HG02610 (cell line): ENCODE results near the gene ALDH1A3.

Experiments
- ATAC-seq: cut with Tn5 transposase; IDR thresholded peaks from one replicate; pipeline ENCODE4 v1.9.1; 2021; ENCODE audit warnings: mild to moderate bottlenecking, moderate library complexity; ENCODE audit not compliant: unreplicated experiment

Gene ALDH1A3

GRCh38 chr15:100880897-100881242 is 1.2 kb downstream of the ALDH1A3 start:
- ATAC-seq, result no peak

- no peak for ATAC-seq
Measured at GRCh38 chr15:100881573-100882336, 2.1 kb downstream of the ALDH1A3 start.

GRCh38 chr15:100885116-100885515 is 5.5 kb downstream of the ALDH1A3 start:
- no peak for ATAC-seq

- no peak for ATAC-seq
Measured at GRCh38 chr15:100885811-100886210, 6.2 kb downstream of the ALDH1A3 start.

- ATAC-seq, result no peak
Measured at GRCh38 chr15:100887211-100887913, 7.7 kb downstream of the ALDH1A3 start.

GRCh38 chr15:100889385-100890050 is 9.9 kb downstream of the ALDH1A3 start:
- no peak for ATAC-seq

GRCh38 chr15:100890051-100890720 is 10.6 kb downstream of the ALDH1A3 start:
- ATAC-seq, result no peak

- ATAC-seq, result no peak
Measured at GRCh38 chr15:100890850-100891249, 11.2 kb downstream of the ALDH1A3 start.

- ATAC-seq, result no peak
Measured at GRCh38 chr15:100891307-100892012, 11.8 kb downstream of the ALDH1A3 start.

- no peak for ATAC-seq
Measured at GRCh38 chr15:100892013-100892355, 12.4 kb downstream of the ALDH1A3 start.

GRCh38 chr15:100893261-100893963 is 13.8 kb downstream of the ALDH1A3 start:
- no peak for ATAC-seq

- no peak for ATAC-seq
Measured at GRCh38 chr15:100893964-100894295, 14.3 kb downstream of the ALDH1A3 start.

- no peak for ATAC-seq
Measured at GRCh38 chr15:100895721-100896120, 16.1 kb downstream of the ALDH1A3 start.

GRCh38 chr15:100897221-100898151 is 17.9 kb downstream of the ALDH1A3 start:
- no peak for ATAC-seq

GRCh38 chr15:100898152-100898490 is 18.5 kb downstream of the ALDH1A3 start:
- ATAC-seq, result no peak

GRCh38 chr15:100898661-100899462 is 19.2 kb downstream of the ALDH1A3 start:
- no peak for ATAC-seq

- ATAC-seq, result no peak
Measured at GRCh38 chr15:100899601-100900000, 20.0 kb downstream of the ALDH1A3 start.

- ATAC-seq, result no peak
Measured at GRCh38 chr15:100900136-100900794, 20.6 kb downstream of the ALDH1A3 start.
